HEK293T (cell line): Measurements from ENCODE around the gene ADCY10.

Experiments used
- ARNT ChIP-seq: fragments of 450-650 bp; IDR thresholded peaks from 2 replicates; pipeline ENCODE4 v1.6.1; 2017; ENCODE audit warnings: mild to moderate bottlenecking
- BHLHE40 ChIP-seq: fragments of 450-650 bp; IDR thresholded peaks from 2 replicates; pipeline ENCODE4 v1.6.1; 2016; ENCODE audit warnings: mild to moderate bottlenecking, moderate library complexity, borderline replicate concordance
- ELF4 ChIP-seq: fragments of 450-650 bp; IDR thresholded peaks from 2 replicates; pipeline ENCODE4 v1.6.1; 2017; ENCODE audit warnings: antibody characterized with exemption
- FOXA1 ChIP-seq: fragments of 450-650 bp; IDR thresholded peaks from 2 replicates; pipeline ENCODE4 v1.6.1; 2016; ENCODE audit warnings: mild to moderate bottlenecking
- FOXM1 ChIP-seq: fragments of 450-650 bp; IDR thresholded peaks from 2 replicates; pipeline ENCODE4 v1.6.1; 2017; ENCODE audit warnings: mild to moderate bottlenecking, borderline replicate concordance
- HDGF ChIP-seq: fragments of 450-650 bp; IDR thresholded peaks from 2 replicates; pipeline ENCODE4 v1.6.1; 2017; ENCODE audit warnings: antibody characterized with exemption, borderline replicate concordance
- L3MBTL2 ChIP-seq: fragments of 450-650 bp; conservative IDR thresholded peaks from 2 replicates; pipeline ENCODE4 v1.6.1; 2016; ENCODE audit warnings: mild to moderate bottlenecking
- PKNOX1 ChIP-seq: fragments of 450-650 bp; IDR thresholded peaks from 2 replicates; pipeline ENCODE4 v1.6.1; 2016

GRCh38 chr1:167862432-167863076, 51.4 kb downstream of the ADCY10 start:
- TF ChIP-seq BHLHE40, result no peak
- no peak for TF ChIP-seq HDGF
- TF ChIP-seq PKNOX1, result no peak
- no peak for TF ChIP-seq FOXA1
- TF ChIP-seq ARNT, result no peak
- TF ChIP-seq FOXM1, result no peak
- TF ChIP-seq ELF4, result no peak
- TF ChIP-seq L3MBTL2, result no peak
